ENCODE results near the gene TMC2. TPM values are rescaled to one million over a fixed set of nuclear protein-coding genes. Genes with fewer than 3 reads are reported as not detected.

TMC2 gene
- polyA plus RNA-seq, 3 donors: 0.06 to 0.46 (median 0.45) TPM

- no peak overlapping the region for H3K27ac ChIP-seq (ENCODE audit: low read depth, low read length)
- 79 to 90% (median 80%) methylated on average over 6 of the region's 6 CpGs for WGBS, 3 donors
Measured at GRCh38 chr20:2610326-2610725, 74.0 kb downstream of the TMC2 start.

GRCh38 chr20:2610941-2611720, 74.8 kb downstream of the TMC2 start:
- H3K27ac ChIP-seq (ENCODE audit: low read depth, low read length): no peak overlapping the region
- WGBS, 3 donors: 55 to 72% (median 71%) methylated on average over 6 of the region's 6 CpGs

- no peak overlapping the region for H3K27ac ChIP-seq (ENCODE audit: low read depth, low read length)
- 82 to 93% (median 84%) methylated on average over 3 of the region's 3 CpGs for WGBS, 3 donors
Measured at GRCh38 chr20:2612073-2612472, 75.7 kb downstream of the TMC2 start.

GRCh38 chr20:2616634-2617033, 80.3 kb downstream of the TMC2 start:
- no peak overlapping the region for H3K27ac ChIP-seq (ENCODE audit: low read depth, low read length)
- WGBS, 3 donors: 71 to 75% (median 74%) methylated on average over 9 of the region's 9 CpGs

- no peak overlapping the region for H3K27ac ChIP-seq (ENCODE audit: low read depth, low read length)
- WGBS, 3 donors: 82 to 91% (median 83%) methylated on average over 16 of the region's 16 CpGs
Measured at GRCh38 chr20:2617099-2617714, 80.8 kb downstream of the TMC2 start.

- H3K27ac ChIP-seq (ENCODE audit: low read depth, low read length): no peak overlapping the region
- 71 to 81% (median 80%) methylated on average over 6 of the region's 6 CpGs for WGBS, 3 donors
Measured at GRCh38 chr20:2618815-2619214, 82.4 kb downstream of the TMC2 start.

GRCh38 chr20:2619337-2619736, 83.0 kb downstream of the TMC2 start:
- H3K27ac ChIP-seq (ENCODE audit: low read depth, low read length): no peak overlapping the region
- WGBS, 3 donors: 60 to 69% (median 68%) methylated on average over 2 of the region's 2 CpGs

- 88 to 90% (median 89%) methylated on average over 3 of the region's 3 CpGs for WGBS, 3 donors
- H3K27ac ChIP-seq (ENCODE audit: low read depth, low read length): no peak overlapping the region
Measured at GRCh38 chr20:2619961-2620595, 83.7 kb downstream of the TMC2 start.

- H3K27ac ChIP-seq (ENCODE audit: low read depth, low read length): no peak overlapping the region
- WGBS, 3 donors: 52 to 59% (median 57%) methylated on average over 4 of the region's 4 CpGs
Measured at GRCh38 chr20:2624190-2624589, 87.8 kb downstream of the TMC2 start.

- WGBS, 3 donors: 55 to 65% (median 60%) methylated on average over 2 of the region's 2 CpGs
- H3K27ac ChIP-seq (ENCODE audit: low read depth, low read length): no peak overlapping the region
Measured at GRCh38 chr20:2625062-2625461, 88.7 kb downstream of the TMC2 start.

GRCh38 chr20:2626853-2627541, 90.6 kb downstream of the TMC2 start:
- WGBS, 3 donors: 56 to 82% (median 61%) methylated on average over 9 of the region's 9 CpGs
- H3K27ac ChIP-seq (ENCODE audit: low read depth, low read length): no peak overlapping the region

- WGBS, 3 donors: 16 to 34% (median 26%) methylated on average over 1 of the region's 1 CpG
- no peak overlapping the region for H3K27ac ChIP-seq (ENCODE audit: low read depth, low read length)
Measured at GRCh38 chr20:2631228-2631627, 94.9 kb downstream of the TMC2 start.

GRCh38 chr20:2633381-2633780, 97.0 kb downstream of the TMC2 start:
- no peak overlapping the region for H3K27ac ChIP-seq (ENCODE audit: low read depth, low read length)
- 4 to 16% (median 8%) methylated on average over 1 of the region's 1 CpG for WGBS, 3 donors

- WGBS, 3 donors: 80 to 82% (median 80%) methylated on average over 6 of the region's 6 CpGs
Measured at GRCh38 chr20:2637246-2637645, 100.9 kb downstream of the TMC2 start.

GRCh38 chr20:2640260-2640659, 103.9 kb downstream of the TMC2 start:
- WGBS, 3 donors: 59 to 63% (median 62%) methylated on average over 1 of the region's 1 CpG
- no peak overlapping the region for H3K27ac ChIP-seq (ENCODE audit: low read depth, low read length)

More at GRCh38 chr20:2637246-2637645, 100.9 kb downstream of the TMC2 start:
- no peak overlapping the region for H3K27ac ChIP-seq (ENCODE audit: low read depth, low read length)

GRCh38 chr20:2640899-2641298, 104.5 kb downstream of the TMC2 start:
- no peak overlapping the region for H3K27ac ChIP-seq (ENCODE audit: low read depth, low read length)
- WGBS, 3 donors: 84 to 90% (median 86%) methylated on average over 9 of the region's 9 CpGs

GRCh38 chr20:2643708-2644107, 107.3 kb downstream of the TMC2 start:
- no peak overlapping the region for H3K27ac ChIP-seq (ENCODE audit: low read depth, low read length)
- 94 to 100% (median 96%) methylated on average over 1 of the region's 1 CpG for WGBS, 3 donors

- WGBS, 3 donors: 0% methylated on average over 84 to 101 of the region's 101 CpGs
- no peak within 1 kb of the TSS for H3K27ac ChIP-seq (ENCODE audit: low read depth, low read length)
Measured at GRCh38 chr20:2651772-2652723, 115.7 kb downstream of the TMC2 start, which contains the start of gene NOP56. Gene NOP56, plus strand, starts transcription at chr20:2652632. Its CDS starts 29 bp downstream, at chr20:2652661.

Measured in adipose tissue (tissue), 3 donors.